Vagina (tissue), 2 donors: ENCODE data around the gene SLC40A1.

Experiments
- POLR2A ChIP-seq, 2 donors: fragments of 450-650 bp; IDR thresholded peaks; one replicate each; pipeline ENCODE4 v1.6.1; 2017; ENCODE audit warnings: antibody characterized with exemption in 2 of 2, mild to moderate bottlenecking in 2 of 2, moderate library complexity in 2 of 2
- POLR2AphosphoS5 ChIP-seq, 2 donors: sonication (generic); formaldehyde crosslinking; IDR thresholded peaks; one replicate each; pipeline ENCODE4 v1.9.0; 2017; ENCODE audit warnings: antibody characterized with exemption in 2 of 2, mild to moderate bottlenecking in 2 of 2, low read depth in 1 of 2; ENCODE audit not compliant: insufficient read depth in 1 of 2

DNA sequence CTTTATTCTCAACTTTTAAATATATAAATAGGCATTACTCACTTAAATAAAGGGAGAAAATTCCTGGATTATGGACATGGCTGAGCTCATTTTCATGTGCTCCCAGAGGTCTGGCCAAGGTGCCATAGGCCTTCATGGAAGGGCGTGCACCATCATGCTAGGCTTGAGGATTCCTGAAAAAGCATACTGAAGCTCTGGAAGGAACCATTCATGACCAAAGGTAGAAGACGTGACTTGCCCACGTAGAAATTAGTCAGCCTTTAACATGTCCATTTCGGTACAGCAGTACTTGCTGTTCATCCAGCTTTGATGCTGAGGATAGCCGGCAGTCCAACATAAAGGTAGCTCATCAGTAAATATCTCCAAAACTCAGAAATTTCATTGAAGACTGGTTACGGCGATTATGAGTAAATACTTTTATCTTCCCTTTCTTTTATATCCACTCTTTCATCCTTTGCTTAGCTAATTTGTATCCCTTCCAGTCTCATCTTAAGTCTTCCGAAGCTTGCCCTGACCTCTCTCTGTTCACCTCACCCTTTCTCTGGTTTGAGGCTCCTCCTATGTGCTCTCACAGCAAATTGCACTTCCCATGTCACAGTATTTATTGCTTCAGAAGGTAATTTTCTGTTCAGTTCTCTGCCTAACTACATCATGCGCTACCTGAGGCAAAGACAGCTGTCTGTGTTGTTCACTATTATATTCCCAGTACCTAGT is 48.4 kb upstream of the SLC40A1 start:
- no peak for TF ChIP-seq POLR2AphosphoS5 (IDR thresholded peaks at IDR 0.05; ENCODE audit: insufficient read depth in 1 of 2, low read depth in 1 of 2)
- TF ChIP-seq POLR2A (IDR thresholded peaks at IDR 0.05), result no peak
